ENCODE measurements around the gene PDE4C. TPM values are rescaled to one million over a fixed set of nuclear protein-coding genes. Genes with fewer than 3 reads are reported as not detected.

The PDE4C gene
- total RNA-seq, 4 donors from 2014 or later, result 0.12 to 1.5 (median 0.63) TPM; not detected in 1

DNA sequence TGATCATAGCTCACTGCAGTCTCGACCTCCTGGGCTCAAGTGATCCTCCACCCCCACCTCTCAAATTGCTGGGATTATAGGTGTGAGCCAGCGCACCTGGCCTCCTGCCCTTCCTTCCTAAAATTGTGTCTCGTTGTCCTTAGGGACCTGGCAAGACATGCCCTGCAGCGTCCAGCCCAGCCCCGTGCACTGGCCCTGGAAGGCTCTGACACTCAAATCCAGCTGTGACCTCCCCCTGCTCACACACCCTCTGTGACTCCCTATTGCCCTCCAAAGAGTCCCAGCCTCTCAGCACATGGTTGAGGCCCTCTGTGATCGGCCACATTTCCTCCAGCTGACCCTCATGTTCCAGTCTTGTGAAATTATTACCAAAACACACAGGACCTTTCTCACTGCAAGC is 28.3 kb downstream of the PDE4C start:
- ATAC-seq (ENCODE audit: low FRiP score) (no peak), DNase-seq (ENCODE audit: low spot score) (no peak)
- TF ChIP-seq CTCF (IDR thresholded peaks at IDR 0.05), result no peak

- no peak for ATAC-seq (ENCODE audit: low FRiP score)
- no peak for TF ChIP-seq CTCF (IDR thresholded peaks at IDR 0.05)
- no peak for DNase-seq (ENCODE audit: low spot score)
Observed at GRCh38 chr19:18197306-18197705, 28.9 kb downstream of the PDE4C start.

- DNase-seq (ENCODE audit: low spot score) (no peak), ATAC-seq (ENCODE audit: low FRiP score) (no peak)
- TF ChIP-seq CTCF (IDR thresholded peaks at IDR 0.05), result no peak
Observed at GRCh38 chr19:18196511-18196845, 29.8 kb downstream of the PDE4C start.

DNA sequence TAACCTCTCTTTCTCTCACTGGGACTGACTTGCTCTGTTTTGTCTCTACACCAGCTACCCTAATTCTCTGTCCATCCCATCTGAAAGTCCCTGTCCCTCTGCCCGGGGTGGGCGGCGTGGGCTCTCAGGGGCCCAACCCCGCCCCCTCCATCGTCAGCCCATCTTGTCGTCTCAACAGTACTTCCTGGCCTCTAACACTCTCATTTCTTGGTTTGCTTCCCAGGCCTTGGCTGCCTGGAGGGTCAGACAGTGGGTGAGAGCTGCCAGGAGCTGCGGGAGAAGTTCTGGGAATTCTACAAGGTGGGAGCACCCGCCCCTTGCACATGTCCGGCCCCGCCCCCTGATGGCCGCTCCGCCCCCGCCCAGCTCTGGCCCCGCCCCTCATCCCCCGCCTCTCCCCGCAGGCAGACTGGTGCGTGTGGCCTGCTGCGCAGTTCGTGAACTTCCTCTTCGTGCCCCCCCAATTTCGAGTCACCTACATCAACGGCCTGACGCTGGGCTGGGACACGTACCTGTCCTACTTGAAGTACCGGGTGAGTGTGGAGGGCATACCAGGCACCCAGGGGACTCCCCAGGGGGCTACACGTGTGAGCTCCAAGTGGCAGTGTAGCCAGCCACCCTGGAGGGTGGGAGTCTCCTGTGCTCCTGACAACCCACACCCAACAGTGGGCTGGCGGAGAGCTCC is 31.5 kb downstream of the PDE4C start:
- TF ChIP-seq CTCF (IDR thresholded peaks at IDR 0.05), result no peak
- ATAC-seq (ENCODE audit: low FRiP score) (peak; percentile 43), DNase-seq (ENCODE audit: low spot score) (no peak)

- ATAC-seq (ENCODE audit: low FRiP score), result no peak
- no peak for DNase-seq (ENCODE audit: low spot score)
- TF ChIP-seq CTCF (IDR thresholded peaks at IDR 0.05), result no peak
Observed at GRCh38 chr19:18194181-18194530, 32.1 kb downstream of the PDE4C start.

DNA sequence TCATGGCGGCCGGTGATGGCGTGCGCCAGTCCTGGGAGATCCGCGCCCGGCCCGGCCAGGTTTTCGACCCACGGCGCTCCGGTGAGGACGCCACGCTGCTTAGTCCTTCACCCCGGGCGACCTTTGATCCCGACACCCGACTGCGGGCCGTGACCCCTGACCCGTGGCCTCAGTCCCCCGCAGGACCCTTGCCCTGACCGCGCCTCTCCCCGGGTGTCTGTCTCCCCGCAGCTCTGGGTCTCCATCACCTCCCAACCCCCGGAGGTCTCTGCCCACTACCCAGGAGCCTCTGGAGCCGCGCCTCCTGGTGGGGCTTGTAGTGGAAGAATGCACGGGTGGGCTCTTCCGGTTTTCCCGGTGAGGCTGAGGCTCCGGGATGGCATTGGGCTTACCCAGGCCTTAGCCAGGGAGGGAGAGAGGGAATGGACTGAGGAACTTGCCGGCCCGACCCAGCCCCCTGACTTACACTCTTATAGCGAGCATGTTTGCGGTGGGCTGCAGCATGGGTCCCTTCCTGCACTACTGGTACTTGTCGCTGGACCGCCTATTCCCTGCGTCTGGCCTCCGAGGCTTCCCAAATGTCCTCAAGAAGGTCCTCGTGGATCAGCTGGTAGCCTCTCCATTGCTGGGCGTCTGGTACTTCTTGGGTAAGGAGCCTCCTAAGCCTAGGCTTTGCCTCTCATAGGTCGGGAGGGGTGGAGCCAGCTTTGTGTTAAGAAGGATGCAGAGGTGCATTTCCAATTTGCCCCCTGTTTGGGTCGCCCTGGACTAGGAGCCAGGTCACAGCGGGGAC is 32.7 kb downstream of the PDE4C start:
- DNase-seq (ENCODE audit: low spot score), result no peak
- TF ChIP-seq CTCF (IDR thresholded peaks at IDR 0.05), result no peak
- no peak for ATAC-seq (ENCODE audit: low FRiP score)

All from omental fat pad (tissue), 4 donors.